Stimulated activated CD4-positive, alpha-beta T cell treated with anti-CD3 and anti-CD28 coated beads, Interleukin-12 subunit alpha, Interleukin-12 subunit beta, amount 100 ng/mL, for 24 hours (primary cell): ENCODE results near the gene DAB2.
"Not testable (repeated sequence)": the region's sequence is repeated elsewhere in the genome, so short reads cannot be mapped to it uniquely, and the experiment has no call there.

Experiments used
- DNase-seq, 2 experiments: peaks; one replicate each; pipeline ENCODE4 v3.0.0-alpha.2; 2020; ENCODE audit warnings: low read depth in 2 of 2

DAB2 gene

GRCh38 chr5:39420482-39421145 is 4.2 kb downstream of the DAB2 start:
- no peak for DNase-seq

- no peak for DNase-seq
Observed at GRCh38 chr5:39419796-39420195, 5.0 kb downstream of the DAB2 start.

GRCh38 chr5:39417979-39418378 is 6.8 kb downstream of the DAB2 start:
- no peak for DNase-seq

GRCh38 chr5:39415201-39415600 is 9.6 kb downstream of the DAB2 start:
- DNase-seq, result no peak

DNA sequence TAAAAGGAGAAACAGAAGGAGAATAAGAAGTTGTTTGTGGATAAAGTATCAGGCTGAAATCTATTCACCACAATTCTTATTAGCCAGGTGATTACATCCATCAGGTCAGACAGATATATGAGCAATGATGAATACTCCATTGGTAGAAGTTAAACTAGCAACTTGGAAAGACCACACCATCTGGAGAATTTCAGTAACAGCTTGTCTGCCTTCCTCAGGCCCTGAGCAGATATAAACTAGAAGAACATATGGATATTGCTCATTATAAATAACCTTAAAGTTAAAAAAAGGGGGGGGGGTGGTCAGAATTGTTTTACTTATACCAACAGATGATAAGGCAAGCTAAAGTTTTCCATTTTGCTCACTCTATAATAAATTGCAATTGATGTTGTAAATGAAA is 10.4 kb downstream of the DAB2 start:
- DNase-seq, result no peak

GRCh38 chr5:39413771-39414170 is 11.0 kb downstream of the DAB2 start:
- DNase-seq, result no peak

GRCh38 chr5:39412721-39413394 is 11.9 kb downstream of the DAB2 start:
- DNase-seq, result no peak

DNA sequence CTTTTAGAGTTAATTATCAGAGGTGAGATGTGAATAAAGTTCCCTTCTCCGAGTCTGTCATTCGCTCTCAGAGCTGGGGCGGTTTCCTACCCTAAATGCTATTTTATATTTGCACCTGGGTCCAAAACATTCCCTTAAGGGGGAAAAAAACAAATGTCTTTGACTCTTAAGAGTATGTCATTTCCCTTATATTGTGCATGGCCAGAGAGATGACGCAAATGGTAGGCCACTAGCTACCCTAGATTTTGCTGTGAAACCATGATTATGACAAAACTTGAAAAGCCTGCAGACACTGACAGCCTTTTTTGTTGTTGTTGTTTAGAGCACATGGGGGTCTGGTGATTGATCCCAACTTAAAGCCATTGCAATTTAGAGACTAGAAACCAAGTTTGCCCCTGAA is 12.8 kb downstream of the DAB2 start:
- no peak for DNase-seq

GRCh38 chr5:39411061-39411460 is 13.7 kb downstream of the DAB2 start:
- DNase-seq, result no peak

GRCh38 chr5:39409033-39409432 is 15.7 kb downstream of the DAB2 start:
- no peak for DNase-seq

- DNase-seq, result no peak
Observed at GRCh38 chr5:39405083-39405843, 19.5 kb downstream of the DAB2 start.

- DNase-seq, result not testable (repeated sequence)
Observed at GRCh38 chr5:39403761-39404160, 21.0 kb downstream of the DAB2 start.

- DNase-seq, result not testable (repeated sequence)
Observed at GRCh38 chr5:39402140-39402539, 22.6 kb downstream of the DAB2 start.

- no peak for DNase-seq
Observed at GRCh38 chr5:39400713-39401578, 23.8 kb downstream of the DAB2 start.

GRCh38 chr5:39399135-39400036 is 25.4 kb downstream of the DAB2 start:
- no peak for DNase-seq

DNA sequence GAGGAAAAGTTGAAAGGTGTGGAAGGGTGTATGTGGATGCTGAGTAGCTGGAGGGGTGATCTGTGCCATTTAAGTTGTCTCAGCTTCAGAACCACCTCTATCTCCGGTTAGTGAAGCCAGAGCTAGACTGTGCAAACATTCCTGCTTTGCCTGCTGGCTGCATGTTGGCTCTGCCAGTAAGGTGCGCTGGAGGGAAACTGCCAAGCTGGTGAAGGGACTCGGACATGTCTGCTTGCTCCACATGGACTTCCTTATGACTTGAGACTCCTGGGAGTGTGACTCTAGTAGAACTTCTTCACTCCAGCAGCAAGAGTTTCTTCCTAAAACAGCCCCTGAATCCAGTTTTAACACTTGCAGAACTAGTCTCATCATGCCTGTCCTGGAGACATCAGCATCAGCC is 27.9 kb downstream of the DAB2 start:
- no peak for DNase-seq

DNA sequence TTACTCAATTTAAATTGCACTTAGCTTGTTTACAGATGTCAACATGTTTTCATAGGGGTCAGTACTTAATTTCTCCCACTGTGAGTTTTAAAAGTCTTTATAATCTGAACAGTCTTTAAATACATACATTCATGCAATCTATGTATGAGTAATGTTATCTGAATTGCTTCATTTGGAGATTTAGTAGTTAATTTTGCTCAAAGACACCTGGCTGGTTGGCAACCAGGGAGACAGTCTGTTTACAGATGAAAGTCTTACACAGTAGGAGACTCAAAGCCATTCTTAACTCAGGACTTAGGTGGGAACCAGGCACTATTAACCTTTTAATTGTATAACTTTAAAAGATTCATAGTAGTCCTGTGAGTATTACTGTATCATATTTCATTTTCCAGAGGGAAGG is 29.3 kb downstream of the DAB2 start:
- DNase-seq, result no peak

- no peak for DNase-seq
Observed at GRCh38 chr5:39394946-39395345, 29.8 kb downstream of the DAB2 start.

DNA sequence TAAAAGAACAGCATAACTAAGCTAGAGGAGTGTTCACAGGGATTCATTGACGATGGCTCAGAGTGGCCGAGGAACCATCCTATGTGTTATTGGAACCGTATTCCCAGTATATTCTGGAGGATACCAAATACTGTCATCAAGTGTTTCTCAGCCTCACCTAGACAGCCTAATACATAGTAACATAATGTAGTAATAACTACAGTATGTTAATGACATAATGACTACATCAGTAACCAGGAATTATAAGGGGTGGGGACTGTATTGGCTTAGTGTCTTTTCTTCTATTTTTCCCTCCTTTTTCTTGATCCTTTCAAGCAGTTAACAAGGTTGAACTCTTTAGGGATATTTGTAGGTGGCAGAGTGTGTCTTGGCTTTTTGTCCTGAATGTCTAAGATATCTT is 33.8 kb downstream of the DAB2 start:
- DNase-seq, result no peak

- no peak for DNase-seq
Observed at GRCh38 chr5:39387293-39387692, 37.5 kb downstream of the DAB2 start.

- DNase-seq, result no peak
Observed at GRCh38 chr5:39384271-39384670, 40.5 kb downstream of the DAB2 start.
